Muscle of back (tissue), 11 donors: ENCODE data around the gene RAP1GAP. TPM values are rescaled to one million over a fixed set of nuclear protein-coding genes. Genes with fewer than 3 reads are reported as not detected.

Source experiments
- DNase-seq, 3 donors: peaks; one replicate each; pipeline versions ENCODE4 v3.0.0 to v3.0.0-alpha.2; 2013
- polyA plus RNA-seq, 10 donors: library from polyadenylated mRNA; unstranded; fragments of 120-200 nt; gene quantifications; one replicate each; pipeline ENCODE4 v1.2.1, GENCODE V29; 2013; ENCODE audit not compliant: insufficient read length in 10 of 10

The RAP1GAP gene
- polyA plus RNA-seq, 10 donors: 1.0 to 4.5 (median 1.5) TPM

DNA sequence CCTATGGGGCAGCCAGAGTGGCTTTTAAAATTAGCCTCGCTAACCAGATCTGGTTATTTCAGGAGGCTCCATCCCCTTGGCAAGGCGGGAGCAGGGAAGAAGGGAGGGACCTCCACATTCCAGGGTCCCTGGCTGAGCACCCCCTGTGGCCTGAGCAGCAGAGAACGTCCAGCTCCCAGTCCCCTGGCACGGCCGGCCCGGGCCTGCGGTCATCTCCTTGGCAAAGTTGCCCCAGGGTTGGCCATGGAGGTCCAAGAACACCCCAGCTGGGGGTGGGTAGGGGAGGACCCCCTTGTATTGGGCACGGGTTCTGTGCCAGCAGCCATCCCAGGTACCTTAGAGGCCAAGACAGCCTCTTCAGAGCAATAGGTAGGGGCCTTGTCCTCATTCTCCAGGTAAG is 75.9 kb downstream of the RAP1GAP start:
- DNase-seq: no peak

- DNase-seq: no peak
Measured at GRCh38 chr1:21592086-21592865, 76.9 kb downstream of the RAP1GAP start.

DNA sequence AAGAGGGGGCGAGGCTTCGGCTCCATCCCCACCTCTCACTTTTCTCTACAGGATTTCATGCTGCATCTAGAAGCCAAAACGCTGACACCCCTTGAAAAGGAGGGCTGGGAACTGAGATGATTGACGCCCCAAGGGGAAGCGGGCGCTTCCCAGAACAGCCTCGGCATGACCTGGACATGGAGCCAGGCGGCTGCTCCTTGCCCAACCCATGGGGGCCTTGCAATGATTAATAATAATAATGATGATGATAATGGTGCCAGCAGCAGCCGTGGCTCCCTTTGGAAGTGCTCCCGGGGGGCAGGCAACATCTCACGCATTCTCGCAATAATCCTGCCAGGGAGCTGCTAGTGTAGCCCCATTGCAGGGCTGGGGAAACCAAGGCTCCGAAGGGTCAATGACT is 78.2 kb downstream of the RAP1GAP start:
- DNase-seq: no peak

GRCh38 chr1:21590126-21590880 is 78.9 kb downstream of the RAP1GAP start:
- peak in 1 of 3 donors; percentile 27 for DNase-seq

DNA sequence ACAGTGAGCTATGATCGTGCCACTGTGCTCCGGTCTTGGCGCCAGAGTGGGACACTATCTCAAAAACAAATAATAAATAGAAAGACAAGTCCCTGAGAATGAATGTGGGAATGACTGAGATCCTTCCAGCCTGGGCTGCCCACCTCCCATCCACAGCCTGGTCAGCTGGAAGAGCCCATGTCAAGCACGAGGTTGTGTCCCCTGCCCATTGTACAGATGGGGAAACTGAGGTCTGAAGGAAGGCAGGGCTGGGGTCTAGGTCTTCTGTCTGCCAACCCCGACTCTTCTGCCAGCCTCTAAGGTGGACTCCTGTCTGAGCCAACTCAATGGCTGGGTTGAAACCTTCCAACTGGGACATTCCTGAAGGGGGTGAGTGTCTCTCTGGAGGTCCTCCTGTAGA is 79.5 kb downstream of the RAP1GAP start:
- no peak for DNase-seq

DNA sequence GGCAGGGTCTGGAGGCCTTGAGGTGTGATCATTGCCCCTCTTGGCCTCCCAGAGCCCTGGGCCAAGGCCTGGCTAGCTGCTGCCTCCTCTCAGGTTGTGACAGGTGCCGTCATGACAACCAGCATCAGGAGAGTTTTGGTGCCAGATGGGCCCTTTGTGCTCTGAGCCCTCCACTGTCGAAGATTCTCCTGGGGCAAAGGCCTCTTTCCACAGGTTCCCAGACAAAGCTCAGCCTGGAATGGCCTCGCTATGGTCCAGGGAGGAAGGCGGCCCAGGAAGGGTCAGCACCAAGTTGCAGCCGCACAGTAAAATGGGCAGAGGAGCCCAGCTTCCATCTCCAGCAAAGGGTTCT is 81.6 kb downstream of the RAP1GAP start:
- DNase-seq: no peak

- peak in 2 of 3 donors; percentile 31 to 54 for DNase-seq
Measured at GRCh38 chr1:21586846-21587601, 82.1 kb downstream of the RAP1GAP start.

GRCh38 chr1:21586222-21586621 is 82.9 kb downstream of the RAP1GAP start:
- no peak for DNase-seq

- DNase-seq: no peak
Measured at GRCh38 chr1:21585037-21585436, 84.1 kb downstream of the RAP1GAP start.

DNA sequence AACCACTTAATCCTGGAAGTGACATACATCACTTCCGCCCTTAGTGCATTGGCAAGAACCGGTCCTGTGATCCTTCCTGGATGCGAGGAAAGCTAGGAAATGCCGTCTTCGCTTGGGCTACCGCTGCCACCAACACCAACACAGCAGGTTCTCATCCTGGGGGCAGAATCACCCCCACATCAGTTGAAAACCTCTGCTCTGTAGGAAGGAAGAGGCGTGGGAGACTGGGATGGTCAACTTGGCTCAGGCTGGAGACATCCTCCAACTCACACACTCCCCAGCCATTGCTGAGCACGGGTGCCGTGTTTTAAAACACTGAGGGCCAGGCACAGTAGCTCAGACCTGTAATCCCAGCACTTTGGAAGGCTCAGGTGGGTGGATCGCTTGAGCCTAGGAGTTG is 85.1 kb downstream of the RAP1GAP start:
- DNase-seq: no peak

- DNase-seq: no peak
Measured at GRCh38 chr1:21579791-21580190, 89.4 kb downstream of the RAP1GAP start.

DNA sequence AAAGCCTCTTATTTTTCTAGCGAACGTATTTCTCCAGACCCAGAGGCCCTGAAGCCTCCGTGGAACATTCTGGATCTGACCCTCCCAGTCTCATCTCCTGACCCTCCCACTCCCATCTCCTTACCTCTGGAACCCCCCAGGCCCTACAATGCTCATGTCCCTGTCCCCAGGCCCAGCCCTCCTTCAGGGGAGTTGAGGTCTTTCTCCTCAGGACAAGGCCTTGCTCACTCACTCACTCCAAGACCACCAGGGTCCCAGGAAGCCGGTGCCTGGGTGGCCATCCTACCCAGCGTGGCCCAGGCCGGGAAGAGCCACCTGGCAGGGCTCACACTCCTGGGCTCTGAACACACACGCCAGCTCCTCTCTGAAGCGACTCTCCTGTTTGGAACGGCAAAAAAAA is 91.2 kb downstream of the RAP1GAP start:
- no peak for DNase-seq

- DNase-seq: no peak
Measured at GRCh38 chr1:21577324-21577723, 91.8 kb downstream of the RAP1GAP start.

GRCh38 chr1:21576798-21577187 is 92.4 kb downstream of the RAP1GAP start:
- DNase-seq: no peak

DNA sequence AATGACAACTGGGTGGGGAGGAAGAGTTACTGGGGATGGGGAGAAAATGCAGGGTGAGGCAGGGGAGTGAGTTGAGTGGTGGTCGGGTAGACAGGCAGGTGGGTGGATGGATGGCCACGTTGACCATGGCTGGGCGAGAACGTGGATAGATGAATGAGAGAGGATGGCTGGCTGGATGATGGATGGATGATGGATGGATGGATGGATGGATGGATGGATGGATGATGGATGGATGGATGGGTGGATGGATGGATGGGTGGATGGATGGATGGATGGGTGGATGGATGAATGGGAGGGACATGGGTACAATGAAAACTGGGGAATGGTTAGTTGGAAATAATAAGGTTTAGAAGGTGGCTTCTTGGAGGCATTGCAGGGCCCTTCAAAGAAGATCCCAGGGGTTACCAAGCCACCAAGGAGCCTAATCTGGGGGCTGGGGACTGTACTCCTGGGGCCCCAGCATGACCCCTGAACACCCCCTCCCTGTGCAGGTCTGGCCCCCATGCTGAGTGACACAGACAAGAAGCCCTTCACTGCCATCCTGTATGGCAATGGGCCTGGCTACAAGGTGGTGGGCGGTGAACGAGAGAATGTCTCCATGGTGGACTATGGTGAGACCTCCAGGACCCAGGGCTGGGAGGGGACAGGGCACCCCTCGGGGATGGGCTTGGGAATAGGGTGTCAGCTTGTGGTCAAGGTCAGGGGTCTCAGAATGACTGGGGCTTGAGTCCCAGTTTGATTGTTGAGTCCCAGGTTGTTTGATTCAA is 92.9 kb downstream of the RAP1GAP start:
- DNase-seq: no peak

GRCh38 chr1:21575351-21575942 is 93.7 kb downstream of the RAP1GAP start:
- no peak for DNase-seq

- DNase-seq: no peak
Measured at GRCh38 chr1:21574466-21575151, 94.5 kb downstream of the RAP1GAP start.

DNA sequence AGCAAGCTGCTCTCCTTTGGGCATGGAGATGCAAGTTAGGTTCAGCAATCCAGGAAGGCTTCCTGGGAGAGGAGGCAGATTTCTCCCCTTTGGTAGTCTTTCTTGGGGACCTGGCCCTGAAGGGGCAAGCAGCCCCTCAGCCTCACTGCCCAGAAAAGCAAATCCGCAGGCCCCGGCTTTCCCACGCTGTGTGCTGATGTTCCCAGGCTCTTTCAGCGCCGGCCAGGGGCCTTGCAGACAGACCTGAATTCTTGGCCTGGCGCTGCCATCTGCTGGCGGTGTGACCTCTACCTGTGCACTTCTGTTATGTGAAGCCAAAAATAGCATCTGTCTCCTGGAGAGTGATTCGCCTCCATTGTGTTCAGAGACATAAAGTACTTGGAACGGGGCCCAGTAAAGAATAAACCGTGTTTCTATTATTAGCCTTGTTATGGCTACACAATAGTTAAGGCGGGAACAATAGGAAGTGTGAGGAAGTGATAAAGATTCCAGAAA is 95.1 kb downstream of the RAP1GAP start:
- DNase-seq: peak; percentile 59 to 79 (median 69)

DNA sequence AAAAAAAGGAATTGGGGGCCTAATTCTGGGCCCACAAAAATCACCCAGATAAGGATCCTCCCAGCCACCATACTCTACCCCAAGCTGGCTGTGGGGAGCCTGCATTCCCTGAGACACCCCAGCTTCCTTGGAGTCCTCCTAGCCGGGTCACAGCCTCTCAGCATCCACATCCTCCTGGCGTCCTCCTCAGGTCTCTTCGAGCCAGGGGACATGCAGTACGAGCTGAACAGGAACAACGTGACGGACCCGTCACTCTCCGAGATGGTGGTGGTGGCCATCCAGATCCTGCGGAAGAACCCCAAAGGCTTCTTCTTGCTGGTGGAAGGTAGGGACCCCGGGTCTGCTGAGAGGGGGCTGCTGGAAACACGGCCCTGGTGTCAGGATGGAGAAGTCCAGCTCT is 95.7 kb downstream of the RAP1GAP start:
- no peak for DNase-seq

GRCh38 chr1:21572735-21573277 is 96.4 kb downstream of the RAP1GAP start:
- no peak for DNase-seq
